NCI-H2029 treated with DMSO at 0.1 percent for 48 hours (cell line): ENCODE data around the gene NYAP1.
"Not testable (repeated sequence)": the region's sequence is repeated elsewhere in the genome, so short reads cannot be mapped to it uniquely, and the experiment has no call there.

Source experiments
- DNase-seq: peaks from one replicate; lab custom pipeline; 2025; lab: John Stamatoyannopoulos, UW

The NYAP1 gene

GRCh38 chr7:100513212-100513810, 29.6 kb downstream of the NYAP1 start:
- DNase-seq: no peak

GRCh38 chr7:100515072-100515532, 31.4 kb downstream of the NYAP1 start:
- DNase-seq: no peak

- DNase-seq: no peak
These were observed 32.5 kb downstream of the NYAP1 start for GRCh38 chr7:100516135-100516812.

GRCh38 chr7:100517305-100517704, 33.6 kb downstream of the NYAP1 start:
- no peak for DNase-seq

GRCh38 chr7:100519580-100519979, 35.9 kb downstream of the NYAP1 start:
- no peak for DNase-seq

GRCh38 chr7:100520138-100520537, 36.4 kb downstream of the NYAP1 start:
- DNase-seq: no peak

GRCh38 chr7:100521076-100521475, 37.3 kb downstream of the NYAP1 start:
- no peak for DNase-seq

- not testable (repeated sequence) for DNase-seq
These were observed 38.3 kb downstream of the NYAP1 start for GRCh38 chr7:100521909-100522593.

- not testable (repeated sequence) for DNase-seq
These were observed 39.5 kb downstream of the NYAP1 start for GRCh38 chr7:100523192-100523591.

- not testable (repeated sequence) for DNase-seq
These were observed 44.6 kb downstream of the NYAP1 start for GRCh38 chr7:100528108-100528866.

- no peak for DNase-seq
These were observed 48.7 kb downstream of the NYAP1 start for GRCh38 chr7:100532165-100533022.

GRCh38 chr7:100535982-100536381, 52.3 kb downstream of the NYAP1 start:
- not testable (repeated sequence) for DNase-seq

- not testable (repeated sequence) for DNase-seq
These were observed 53.0 kb downstream of the NYAP1 start for GRCh38 chr7:100536695-100537094.

- no peak for DNase-seq
These were observed 54.6 kb downstream of the NYAP1 start for GRCh38 chr7:100538348-100538653.

GRCh38 chr7:100538654-100539435, 55.1 kb downstream of the NYAP1 start, which contains the start of gene AGFG2:
TSS of gene AGFG2 (plus strand) at chr7:100539203. CDS start at chr7:100539347, 144 bp downstream.
- peak; percentile 97 for DNase-seq

- no peak for DNase-seq
These were observed 55.8 kb downstream of the NYAP1 start for GRCh38 chr7:100539436-100540006.

GRCh38 chr7:100540073-100540723, 56.5 kb downstream of the NYAP1 start:
- no peak for DNase-seq

GRCh38 chr7:100541309-100541708, 57.6 kb downstream of the NYAP1 start:
- not testable (repeated sequence) for DNase-seq

GRCh38 chr7:100543586-100543985, 59.9 kb downstream of the NYAP1 start:
- DNase-seq: no peak

- DNase-seq: no peak
These were observed 60.7 kb downstream of the NYAP1 start for GRCh38 chr7:100544386-100544785.
